GM12878 (cell line): ENCODE data around the gene LDLRAP1. TPM values are rescaled to one million over a fixed set of nuclear protein-coding genes. Genes with fewer than 3 reads are reported as not detected.

Source experiments
- BCL11A ChIP-seq: IDR thresholded peaks from 2 replicates; pipeline ENCODE4 v1.6.1; 2011; ENCODE audit warnings: low read depth, low read length
- BHLHE40 ChIP-seq, 2 experiments: fragments of 450-650 bp in 1 of 2; IDR thresholded peaks; 2 replicates each; pipeline ENCODE4 v1.6.1; 2011 to 2017; ENCODE audit warnings: low read depth in 2 of 2, borderline replicate concordance in 1 of 2, improper control_type of control experiment in 1 of 2, low read length in 1 of 2, mild to moderate bottlenecking in 1 of 2
- CBX3 ChIP-seq: fragments of 200-600 bp; sonication (generic); IDR thresholded peaks from 2 replicates; pipeline ENCODE4 v1.6.1; 2016; ENCODE audit warnings: low read depth, borderline replicate concordance
- DPF2 ChIP-seq: fragments of 450-650 bp; IDR thresholded peaks from 2 replicates; pipeline ENCODE4 v1.6.1; 2017; ENCODE audit warnings: mild to moderate bottlenecking
- HDAC6 ChIP-seq: fragments of 200-600 bp; sonication (generic); IDR thresholded peaks from one replicate; pipeline ENCODE4 v1.8.0; 2017; ENCODE audit warnings: antibody characterized with exemption; ENCODE audit not compliant: unreplicated experiment
- IKZF2 ChIP-seq, 2 experiments: fragments of 450-650 bp; IDR thresholded peaks; 2 replicates each; pipeline ENCODE4 v1.6.1; 2017; ENCODE audit warnings: mild to moderate bottlenecking in 2 of 2, moderate library complexity in 2 of 2
- KDM1A ChIP-seq: fragments of 200-600 bp; sonication (generic); IDR thresholded peaks from 2 replicates; pipeline ENCODE4 v1.6.1; 2016; ENCODE audit warnings: borderline replicate concordance
- MTA2 ChIP-seq: fragments of 450-650 bp; IDR thresholded peaks from 2 replicates; pipeline ENCODE4 v1.6.1; 2016; ENCODE audit warnings: low read depth, mild to moderate bottlenecking, moderate library complexity
- NR2C2 ChIP-seq: IDR thresholded peaks from 2 replicates; pipeline ENCODE4 v1.6.1; 2011; ENCODE audit warnings: borderline replicate concordance, low read depth; ENCODE audit not compliant: control insufficient read depth, insufficient read length
- NR2F1 ChIP-seq: fragments of 450-650 bp; conservative IDR thresholded peaks from 2 replicates; pipeline ENCODE4 v1.6.1; 2017; ENCODE audit warnings: mild to moderate bottlenecking
- PAX8 ChIP-seq: fragments of 450-650 bp; IDR thresholded peaks from 2 replicates; pipeline ENCODE4 v1.6.1; 2017; ENCODE audit warnings: mild to moderate bottlenecking, moderate library complexity
- PML ChIP-seq: IDR thresholded peaks from 2 replicates; pipeline ENCODE4 v1.6.1; 2012; ENCODE audit warnings: low read length, inconsistent platforms
- RBBP5 ChIP-seq: fragments of 200-600 bp; sonication (generic); conservative IDR thresholded peaks from 2 replicates; pipeline ENCODE4 v1.6.1; 2016
- SREBF2 ChIP-seq: IDR thresholded peaks from 2 replicates; pipeline ENCODE4 v1.6.1; 2012; ENCODE audit warnings: mild to moderate bottlenecking, low read length
- SUPT20H ChIP-seq: IDR thresholded peaks from 2 replicates; pipeline ENCODE4 v1.6.1; 2011; ENCODE audit warnings: low read depth, mild to moderate bottlenecking, low read length, moderate library complexity, borderline replicate concordance; ENCODE audit not compliant: control insufficient read depth
- YY1 ChIP-seq: IDR thresholded peaks from 2 replicates; pipeline ENCODE4 v1.6.1; 2011; ENCODE audit warnings: low read depth, mild to moderate bottlenecking, low read length
- ZNF207 ChIP-seq: fragments of 450-650 bp; IDR thresholded peaks from 2 replicates; pipeline ENCODE4 v1.6.1; 2014; ENCODE audit warnings: antibody characterized with exemption, mild to moderate bottlenecking, borderline replicate concordance
- polyA plus RNA-seq, 11 experiments: library from polyadenylated mRNA; depleted of rRNA in 4 of 11; unstranded in 6 of 11; stranded (reverse) in 5 of 11; fragments of >200 nt; fragmentation: Nextera tagmentation in 4 of 11; fragmentation: Illumina TruSeq in 1 of 11; extraction: Ambion mirVana in 4 of 11; extraction: Trizol in 1 of 11; gene quantifications; 1 replicate in 1 of 11; 2 replicates in 10 of 11; pipeline versions ENCODE4 v1.2.1 to v1.2.3, GENCODE V29; 2011 to 2016; ENCODE audit warnings: inconsistent platforms in 2 of 11, missing spikeins in 2 of 11, low read depth in 1 of 11
- total RNA-seq, 4 experiments: library from RNA; depleted of rRNA in 3 of 4; stranded (reverse); fragments of >200 nt in 3 of 4; fragmentation: Illumina TruSeq in 1 of 4; extraction: Trizol in 1 of 4; gene quantifications; 2 replicates each; pipeline versions ENCODE4 v1.2.1 to v1.2.3, GENCODE V29; 2013 to 2021
- TF ChIP-seq, protein P1 (sequence below): IDR thresholded peaks from 2 replicates; pipeline ENCODE4 v1.6.1; 2012; ENCODE audit warnings: low read depth, low read length, improper control_type of control experiment
- TF ChIP-seq, protein P2 (sequence below): fragments of 450-650 bp; conservative IDR thresholded peaks from 2 replicates; pipeline ENCODE4 v1.6.1; 2017; ENCODE audit warnings: mild to moderate bottlenecking, moderate library complexity
- TF ChIP-seq, protein P3 (sequence below): IDR thresholded peaks from 2 replicates; pipeline ENCODE4 v1.6.1; 2012; ENCODE audit warnings: mild to moderate bottlenecking, low read depth, low read length
- TF ChIP-seq, protein P4 (sequence below): IDR thresholded peaks from 2 replicates; pipeline ENCODE4 v1.6.1; 2012; ENCODE audit warnings: low read depth, low read length, improper control_type of control experiment

The LDLRAP1 gene
- total and polyA plus RNA-seq, 10 of the 15 experiments (the other 5 are each of a cell fraction or from before 2014, with no cell fraction given): 0.43 to 37.6 (median 22.0) TPM

DNA sequence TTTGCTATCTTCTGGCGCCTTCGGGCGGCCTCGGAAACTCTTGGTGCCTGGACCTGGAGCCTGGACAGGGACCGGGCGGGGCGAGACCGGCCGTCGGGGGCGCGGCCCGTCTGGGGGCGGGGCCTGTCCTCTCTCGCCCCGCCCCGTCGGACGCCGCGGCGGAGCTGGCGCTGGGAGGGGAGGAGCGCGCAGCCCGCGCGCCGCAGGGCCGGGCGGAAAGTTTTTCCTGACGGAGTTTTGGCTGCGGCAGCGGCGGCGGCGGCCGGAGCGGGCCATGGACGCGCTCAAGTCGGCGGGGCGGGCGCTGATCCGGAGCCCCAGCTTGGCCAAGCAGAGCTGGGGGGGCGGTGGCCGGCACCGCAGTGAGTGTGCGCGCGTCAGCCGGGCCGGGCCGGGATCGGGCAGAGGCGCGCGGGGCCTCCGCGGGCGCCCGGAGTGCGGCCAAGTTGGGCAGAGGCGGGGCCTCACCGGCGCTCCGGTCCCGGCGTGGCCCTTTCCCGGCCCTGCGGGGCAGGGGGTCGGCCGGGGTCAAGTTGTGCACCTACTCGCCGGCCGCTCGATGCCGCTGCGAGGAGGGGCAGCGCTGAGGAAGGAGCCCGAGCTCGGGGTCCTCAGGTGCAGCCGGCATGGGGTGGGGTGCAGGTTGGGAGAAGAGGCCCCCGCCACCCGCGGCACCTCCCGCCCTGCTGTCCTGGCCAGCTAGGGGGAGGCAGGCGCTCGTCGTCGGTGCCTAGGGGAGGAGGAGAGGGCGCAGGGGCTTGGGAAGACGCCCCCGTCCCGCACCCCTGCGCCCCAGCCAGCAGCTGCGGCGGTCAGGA, at the start of gene LDLRAP1 (continued):
- TF ChIP-seq RBBP5 (no peak), HDAC6 (peak; percentile 71), MTA2 (no peak), KDM1A (no peak), PML (no peak), NR2C2 (no peak), CBX3 (no peak), DPF2 (peak; percentile 76), NR2F1 (peak; percentile 84), IKZF2 (IDR thresholded peaks at IDR 0.05) (no peak), PAX8 (no peak), YY1 (peak; percentile 32; the same call in 1 of the 2 replicates), BHLHE40 (IDR thresholded peaks at IDR 0.05; ENCODE audit: borderline replicate concordance in 1 of 2, low read depth in 2 of 2, low read length in 1 of 2) (peak in 1 of 2 experiments; percentile 34; a peak in 1 of 4 replicates), BCL11A (no peak), ZNF207 (0 out of 2 replicates have a peak, but pooled peaks have one; percentile 19), SUPT20H (no peak), SREBF2 (no peak)
- TF ChIP-seq, protein P1, sequence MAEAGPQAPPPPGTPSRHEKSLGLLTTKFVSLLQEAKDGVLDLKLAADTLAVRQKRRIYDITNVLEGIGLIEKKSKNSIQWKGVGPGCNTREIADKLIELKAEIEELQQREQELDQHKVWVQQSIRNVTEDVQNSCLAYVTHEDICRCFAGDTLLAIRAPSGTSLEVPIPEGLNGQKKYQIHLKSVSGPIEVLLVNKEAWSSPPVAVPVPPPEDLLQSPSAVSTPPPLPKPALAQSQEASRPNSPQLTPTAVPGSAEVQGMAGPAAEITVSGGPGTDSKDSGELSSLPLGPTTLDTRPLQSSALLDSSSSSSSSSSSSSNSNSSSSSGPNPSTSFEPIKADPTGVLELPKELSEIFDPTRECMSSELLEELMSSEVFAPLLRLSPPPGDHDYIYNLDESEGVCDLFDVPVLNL: no peak
- TF ChIP-seq, protein P2, sequence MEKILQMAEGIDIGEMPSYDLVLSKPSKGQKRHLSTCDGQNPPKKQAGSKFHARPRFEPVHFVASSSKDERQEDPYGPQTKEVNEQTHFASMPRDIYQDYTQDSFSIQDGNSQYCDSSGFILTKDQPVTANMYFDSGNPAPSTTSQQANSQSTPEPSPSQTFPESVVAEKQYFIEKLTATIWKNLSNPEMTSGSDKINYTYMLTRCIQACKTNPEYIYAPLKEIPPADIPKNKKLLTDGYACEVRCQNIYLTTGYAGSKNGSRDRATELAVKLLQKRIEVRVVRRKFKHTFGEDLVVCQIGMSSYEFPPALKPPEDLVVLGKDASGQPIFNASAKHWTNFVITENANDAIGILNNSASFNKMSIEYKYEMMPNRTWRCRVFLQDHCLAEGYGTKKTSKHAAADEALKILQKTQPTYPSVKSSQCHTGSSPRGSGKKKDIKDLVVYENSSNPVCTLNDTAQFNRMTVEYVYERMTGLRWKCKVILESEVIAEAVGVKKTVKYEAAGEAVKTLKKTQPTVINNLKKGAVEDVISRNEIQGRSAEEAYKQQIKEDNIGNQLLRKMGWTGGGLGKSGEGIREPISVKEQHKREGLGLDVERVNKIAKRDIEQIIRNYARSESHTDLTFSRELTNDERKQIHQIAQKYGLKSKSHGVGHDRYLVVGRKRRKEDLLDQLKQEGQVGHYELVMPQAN: peak; percentile 78
- TF ChIP-seq, protein P3, sequence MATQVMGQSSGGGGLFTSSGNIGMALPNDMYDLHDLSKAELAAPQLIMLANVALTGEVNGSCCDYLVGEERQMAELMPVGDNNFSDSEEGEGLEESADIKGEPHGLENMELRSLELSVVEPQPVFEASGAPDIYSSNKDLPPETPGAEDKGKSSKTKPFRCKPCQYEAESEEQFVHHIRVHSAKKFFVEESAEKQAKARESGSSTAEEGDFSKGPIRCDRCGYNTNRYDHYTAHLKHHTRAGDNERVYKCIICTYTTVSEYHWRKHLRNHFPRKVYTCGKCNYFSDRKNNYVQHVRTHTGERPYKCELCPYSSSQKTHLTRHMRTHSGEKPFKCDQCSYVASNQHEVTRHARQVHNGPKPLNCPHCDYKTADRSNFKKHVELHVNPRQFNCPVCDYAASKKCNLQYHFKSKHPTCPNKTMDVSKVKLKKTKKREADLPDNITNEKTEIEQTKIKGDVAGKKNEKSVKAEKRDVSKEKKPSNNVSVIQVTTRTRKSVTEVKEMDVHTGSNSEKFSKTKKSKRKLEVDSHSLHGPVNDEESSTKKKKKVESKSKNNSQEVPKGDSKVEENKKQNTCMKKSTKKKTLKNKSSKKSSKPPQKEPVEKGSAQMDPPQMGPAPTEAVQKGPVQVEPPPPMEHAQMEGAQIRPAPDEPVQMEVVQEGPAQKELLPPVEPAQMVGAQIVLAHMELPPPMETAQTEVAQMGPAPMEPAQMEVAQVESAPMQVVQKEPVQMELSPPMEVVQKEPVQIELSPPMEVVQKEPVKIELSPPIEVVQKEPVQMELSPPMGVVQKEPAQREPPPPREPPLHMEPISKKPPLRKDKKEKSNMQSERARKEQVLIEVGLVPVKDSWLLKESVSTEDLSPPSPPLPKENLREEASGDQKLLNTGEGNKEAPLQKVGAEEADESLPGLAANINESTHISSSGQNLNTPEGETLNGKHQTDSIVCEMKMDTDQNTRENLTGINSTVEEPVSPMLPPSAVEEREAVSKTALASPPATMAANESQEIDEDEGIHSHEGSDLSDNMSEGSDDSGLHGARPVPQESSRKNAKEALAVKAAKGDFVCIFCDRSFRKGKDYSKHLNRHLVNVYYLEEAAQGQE: no peak
- TF ChIP-seq, protein P4, sequence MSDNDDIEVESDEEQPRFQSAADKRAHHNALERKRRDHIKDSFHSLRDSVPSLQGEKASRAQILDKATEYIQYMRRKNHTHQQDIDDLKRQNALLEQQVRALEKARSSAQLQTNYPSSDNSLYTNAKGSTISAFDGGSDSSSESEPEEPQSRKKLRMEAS: no peak
